ENCODE measurements around the gene PRRX2.

GRCh38 chr9:129694243-129694646 lies 28.8 kb downstream of the PRRX2 start:
- TF ChIP-seq CTCF (IDR thresholded peaks at IDR 0.05) (no peak), POLR2A (IDR thresholded peaks at IDR 0.05) (no peak)
